GM12872 (cell line): ENCODE measurements around the gene SLAIN2.

Experiments used
- TF ChIP-seq, protein P1 (sequence below): IDR thresholded peaks from 3 replicates; pipeline ENCODE4 v1.5.1; 2011; ENCODE audit warnings: low read depth, mild to moderate bottlenecking, low read length, moderate library complexity; ENCODE audit not compliant: insufficient read depth

SLAIN2 gene

DNA sequence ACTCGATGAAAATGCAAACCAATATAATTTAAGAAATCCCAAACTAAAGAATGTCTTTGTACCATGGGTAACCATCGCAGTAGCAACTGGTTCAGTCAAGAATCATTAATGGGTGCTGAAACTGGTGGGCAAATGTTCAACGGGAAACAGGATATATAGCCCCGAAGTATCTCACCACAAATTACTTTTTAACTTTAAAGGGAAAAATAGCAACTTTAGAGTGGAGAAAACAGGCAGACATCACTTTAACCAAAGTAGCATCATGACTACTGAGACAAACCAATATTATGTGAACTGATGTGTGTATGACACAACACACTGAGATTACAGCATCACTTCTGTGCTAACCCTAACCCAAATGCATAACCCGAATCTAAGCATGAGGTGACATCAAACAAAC, 33.8 kb upstream of the SLAIN2 start:
- TF ChIP-seq, protein P1, sequence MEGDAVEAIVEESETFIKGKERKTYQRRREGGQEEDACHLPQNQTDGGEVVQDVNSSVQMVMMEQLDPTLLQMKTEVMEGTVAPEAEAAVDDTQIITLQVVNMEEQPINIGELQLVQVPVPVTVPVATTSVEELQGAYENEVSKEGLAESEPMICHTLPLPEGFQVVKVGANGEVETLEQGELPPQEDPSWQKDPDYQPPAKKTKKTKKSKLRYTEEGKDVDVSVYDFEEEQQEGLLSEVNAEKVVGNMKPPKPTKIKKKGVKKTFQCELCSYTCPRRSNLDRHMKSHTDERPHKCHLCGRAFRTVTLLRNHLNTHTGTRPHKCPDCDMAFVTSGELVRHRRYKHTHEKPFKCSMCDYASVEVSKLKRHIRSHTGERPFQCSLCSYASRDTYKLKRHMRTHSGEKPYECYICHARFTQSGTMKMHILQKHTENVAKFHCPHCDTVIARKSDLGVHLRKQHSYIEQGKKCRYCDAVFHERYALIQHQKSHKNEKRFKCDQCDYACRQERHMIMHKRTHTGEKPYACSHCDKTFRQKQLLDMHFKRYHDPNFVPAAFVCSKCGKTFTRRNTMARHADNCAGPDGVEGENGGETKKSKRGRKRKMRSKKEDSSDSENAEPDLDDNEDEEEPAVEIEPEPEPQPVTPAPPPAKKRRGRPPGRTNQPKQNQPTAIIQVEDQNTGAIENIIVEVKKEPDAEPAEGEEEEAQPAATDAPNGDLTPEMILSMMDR, result no peak

DNA sequence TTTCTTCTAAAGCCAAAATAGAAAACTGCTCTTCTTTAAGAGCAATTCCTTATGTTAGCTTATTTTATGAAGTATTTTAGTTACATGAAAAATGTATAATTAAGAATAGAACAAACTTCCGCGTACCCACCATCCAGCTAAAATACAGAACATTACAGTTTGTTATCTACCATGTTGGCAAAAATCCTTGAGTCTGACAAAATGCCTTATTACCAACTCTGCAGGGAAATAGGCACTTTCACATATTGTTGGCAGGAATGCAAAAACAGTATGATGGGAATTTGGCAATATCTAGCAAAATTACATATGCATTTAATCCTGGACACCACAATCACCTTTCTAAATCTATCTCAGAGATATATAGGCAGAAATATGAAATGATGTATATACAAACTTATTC, 32.4 kb upstream of the SLAIN2 start:
- TF ChIP-seq, protein P1, result no peak

DNA sequence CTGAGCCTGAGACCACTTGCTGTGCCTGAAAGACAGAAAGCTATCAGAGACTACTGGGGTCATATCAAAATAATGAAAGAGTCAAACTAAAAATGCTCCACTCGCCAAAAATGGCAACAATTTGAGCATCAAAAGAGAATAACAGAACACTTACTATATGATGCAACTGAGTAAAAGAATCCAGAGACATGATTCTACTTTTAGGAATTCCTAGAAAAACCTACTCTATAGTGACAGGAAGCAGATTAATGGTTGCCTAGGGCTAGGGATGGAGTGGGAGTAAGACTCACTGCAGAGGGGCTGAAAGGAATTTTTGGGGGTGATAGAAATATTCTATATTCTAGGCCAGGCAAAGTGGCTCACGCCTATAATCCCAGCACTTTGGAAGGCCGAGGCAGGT, 29.4 kb upstream of the SLAIN2 start:
- TF ChIP-seq, protein P1, result no peak

DNA sequence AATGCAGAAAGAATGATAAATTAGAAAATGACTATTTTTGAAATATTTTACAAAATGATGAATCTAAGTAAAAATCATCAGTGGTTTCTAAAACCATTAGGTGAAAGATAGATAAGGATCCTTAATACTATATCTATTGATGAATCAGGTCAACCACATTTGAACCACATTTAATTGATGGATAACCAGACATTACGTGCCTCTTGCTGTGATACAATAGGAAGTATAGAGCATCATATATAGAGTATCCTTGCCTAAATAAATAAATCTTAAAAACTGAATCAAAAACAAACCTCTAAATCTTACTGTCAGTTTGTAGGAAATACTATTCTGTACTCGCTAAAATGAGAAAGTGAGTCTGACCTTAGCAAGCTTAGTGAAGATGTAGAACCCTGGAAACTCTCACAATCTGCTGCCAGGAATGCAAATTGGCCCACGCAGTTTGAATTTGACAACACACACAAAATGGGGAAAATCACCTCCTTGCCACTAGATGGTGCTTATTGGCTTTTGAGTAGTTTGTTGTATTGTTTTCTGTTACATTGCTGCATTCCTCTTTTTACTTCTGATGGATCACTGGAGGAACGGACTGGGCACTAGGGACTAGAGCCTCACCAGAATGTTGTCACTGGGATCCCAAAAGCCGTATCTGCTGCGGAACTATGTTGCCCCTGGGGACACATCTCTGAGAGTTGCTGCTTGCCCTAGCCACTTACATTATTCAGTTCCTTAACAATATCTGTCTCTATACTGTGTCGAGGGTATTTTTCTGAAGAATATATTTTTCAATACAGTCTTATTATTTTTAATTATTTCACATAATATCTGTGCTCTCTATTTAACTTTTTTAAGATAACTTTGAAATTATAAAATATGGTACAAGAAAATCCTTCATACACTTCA, 25.4 kb upstream of the SLAIN2 start:
- TF ChIP-seq, protein P1, result peak; percentile 75

DNA sequence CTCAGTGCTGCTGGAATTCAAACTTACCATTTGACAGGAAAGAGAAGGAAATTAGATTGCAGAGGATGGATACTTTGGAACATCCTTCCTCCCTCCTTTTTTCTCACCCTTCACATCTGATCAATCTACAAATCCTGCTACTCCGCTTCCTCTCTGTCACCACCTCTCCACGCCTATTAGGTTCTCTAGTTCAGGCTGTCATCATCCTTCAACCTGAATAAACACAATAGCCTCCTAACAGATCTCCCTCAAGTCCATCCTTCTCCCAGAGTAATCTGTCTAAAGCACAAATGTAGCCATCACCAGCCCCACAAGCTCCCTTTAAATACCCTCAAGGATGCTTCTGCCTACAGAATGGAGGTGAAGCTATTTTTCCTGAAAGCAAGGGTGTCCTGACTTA, 20.0 kb upstream of the SLAIN2 start:
- TF ChIP-seq, protein P1, result no peak

DNA sequence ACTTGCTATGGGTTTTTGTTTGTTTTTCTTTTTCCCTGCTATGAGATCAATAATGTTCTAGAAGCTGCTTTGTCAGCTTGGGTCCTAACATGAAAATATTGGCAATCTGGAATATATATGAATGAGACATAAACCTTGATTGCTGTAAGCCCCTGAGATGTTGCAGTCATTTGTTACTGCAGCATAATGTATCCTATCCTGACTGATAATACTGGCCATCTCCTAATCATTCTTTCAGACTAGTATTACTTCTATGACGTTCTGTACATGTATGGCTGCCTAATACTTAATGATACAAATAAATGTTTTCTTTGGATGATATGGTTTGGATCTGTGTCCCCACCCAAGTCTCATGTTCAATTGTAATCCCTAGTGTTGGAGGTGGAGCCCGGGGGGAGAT, 19.3 kb upstream of the SLAIN2 start:
- TF ChIP-seq, protein P1, result no peak

DNA sequence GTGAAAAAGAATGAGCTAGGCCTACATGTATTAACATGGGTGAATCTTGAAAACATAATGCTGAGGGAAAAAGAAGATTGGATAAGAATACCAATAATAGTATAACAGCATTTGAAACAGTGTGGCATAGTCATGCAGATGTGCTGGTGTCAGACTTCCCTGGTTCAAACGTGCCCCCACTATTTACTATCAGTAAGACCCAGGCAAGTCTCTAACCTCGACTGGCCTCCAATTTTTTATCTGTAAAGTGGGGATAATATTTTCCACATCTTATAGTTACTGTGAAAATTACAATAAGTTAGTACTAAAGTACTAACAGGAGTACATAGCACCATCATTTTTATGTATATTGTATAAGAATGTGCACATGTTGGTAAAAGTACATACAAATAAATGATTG, 17.0 kb upstream of the SLAIN2 start:
- TF ChIP-seq, protein P1, result no peak
